ENCODE results near the gene SSU72. TPM values are rescaled to one million over a fixed set of nuclear protein-coding genes. Genes with fewer than 3 reads are reported as not detected.
"Not testable (repeated sequence)": the region's sequence is repeated elsewhere in the genome, so short reads cannot be mapped to it uniquely, and the experiment has no call there.

The SSU72 gene
- total and polyA plus RNA-seq, 8 donors, result 49.2 to 74.3 (median 57.8) TPM

DNA sequence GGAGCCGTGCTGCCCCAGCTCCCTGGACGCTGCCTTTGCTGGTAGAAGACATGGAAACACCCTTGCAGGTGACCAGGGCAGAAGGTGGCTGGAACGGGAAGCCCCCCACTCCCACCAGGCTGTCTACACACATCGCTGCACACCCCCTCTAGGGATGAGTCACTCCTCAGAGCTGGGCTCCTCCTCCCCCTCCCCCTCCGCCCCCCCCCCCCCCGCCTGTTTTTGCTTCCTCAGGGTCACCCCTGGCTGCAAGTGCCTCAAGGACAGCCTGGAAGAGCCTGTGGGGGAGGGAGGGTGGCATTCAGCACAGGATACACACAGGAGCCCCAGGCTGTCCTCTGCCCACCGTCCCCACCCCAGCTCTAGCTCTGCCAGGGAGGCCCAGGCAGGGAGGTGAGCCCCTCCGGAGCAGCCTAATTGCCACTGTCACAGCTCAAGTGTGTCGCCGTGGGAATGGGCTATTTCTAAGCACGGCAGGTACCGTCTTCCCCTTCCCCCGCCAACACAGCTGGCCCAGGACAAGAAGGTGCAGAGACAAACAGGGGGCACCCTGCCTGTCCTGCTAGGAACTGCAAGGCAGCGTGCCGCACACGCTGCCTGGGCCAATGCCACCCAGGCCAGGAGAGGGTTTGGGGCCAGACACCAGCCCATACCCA is 22.7 kb upstream of the SSU72 start:
- DNase-seq (peak in 1 of 6 donors; percentile 59), ATAC-seq (peak; percentile 31 to 69 (median 63)), FAIRE-seq (no peak)
- peaks cover 0 to 6% (median 4%) of the 10 kb centered on the region in 3 donors for H3K4me1 ChIP-seq
- WGBS, 2 donors, result 17 to 23% methylated on average over 13 to 14 of the region's 16 CpGs
- no peaks in the 10 kb centered on the region for H3K27me3 ChIP-seq
- intact Hi-C loops (cut with DNase I), result no loop called here
- no peaks in the 10 kb centered on the region for H3K36me3 ChIP-seq
- TF ChIP-seq CTCF (IDR thresholded peaks at IDR 0.05), result peak in 1 of 4 donors; percentile 23
- H3K9me3 ChIP-seq, result no peaks in the 10 kb centered on the region
- no peak overlapping the region for H3K4me3 ChIP-seq
- no peak overlapping the region for H3K27ac ChIP-seq

DNA sequence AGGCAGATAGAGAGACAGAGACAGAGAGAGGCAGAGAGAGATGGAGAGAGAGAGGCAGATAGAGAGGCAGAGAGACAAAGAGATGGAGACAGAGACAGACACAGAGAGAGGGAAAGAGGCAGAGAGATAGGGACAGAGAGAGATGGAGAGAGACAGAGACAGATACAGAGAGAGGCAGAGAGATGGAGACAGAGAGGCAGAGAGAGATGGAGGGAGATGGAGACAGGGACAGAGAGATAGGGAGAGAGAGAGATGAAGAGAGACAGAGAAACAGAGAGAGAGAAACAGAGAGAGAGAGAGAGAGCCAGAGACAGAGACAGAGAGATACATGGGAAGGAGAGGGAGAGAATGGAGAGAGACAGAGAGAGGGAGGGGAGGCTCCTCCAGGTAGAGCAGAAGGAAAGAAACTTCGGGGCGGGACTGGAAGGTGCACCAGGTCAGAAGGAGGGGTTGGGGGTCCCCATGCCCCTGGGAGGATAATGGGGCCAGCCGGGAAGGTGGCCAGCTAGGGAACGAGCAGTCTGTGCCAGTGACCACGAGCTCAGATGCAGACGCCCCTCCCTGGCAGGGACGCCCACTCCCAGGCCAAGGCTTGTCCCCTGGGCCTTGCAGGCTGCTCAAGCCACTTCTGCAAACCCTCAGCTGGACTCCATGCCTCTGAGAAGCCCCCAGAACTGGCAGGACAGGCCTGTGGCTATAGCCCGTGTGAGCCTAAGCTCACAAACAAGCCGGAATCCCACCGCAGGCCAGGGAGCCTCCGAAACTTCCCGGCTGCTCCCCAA is 22.0 kb upstream of the SSU72 start:
- Histone ChIP-seq H3K27ac (no peak overlapping the region), H3K4me1 (peaks cover 0 to 6% (median 4%) of the 10 kb centered on the region in 3 donors), H3K27me3 (no peaks in the 10 kb centered on the region), H3K9me3 (no peaks in the 10 kb centered on the region), H3K36me3 (no peaks in the 10 kb centered on the region), H3K4me3 (no peak overlapping the region)
- no peak for ATAC-seq
- intact Hi-C loops (cut with DNase I), result no loop called here
- DNase-seq, result no peak
- no peak for TF ChIP-seq CTCF (IDR thresholded peaks at IDR 0.05)
- FAIRE-seq, result no peak
- WGBS, 2 donors, result 52 to 57% methylated on average over 11 to 12 of the region's 12 CpGs

DNA sequence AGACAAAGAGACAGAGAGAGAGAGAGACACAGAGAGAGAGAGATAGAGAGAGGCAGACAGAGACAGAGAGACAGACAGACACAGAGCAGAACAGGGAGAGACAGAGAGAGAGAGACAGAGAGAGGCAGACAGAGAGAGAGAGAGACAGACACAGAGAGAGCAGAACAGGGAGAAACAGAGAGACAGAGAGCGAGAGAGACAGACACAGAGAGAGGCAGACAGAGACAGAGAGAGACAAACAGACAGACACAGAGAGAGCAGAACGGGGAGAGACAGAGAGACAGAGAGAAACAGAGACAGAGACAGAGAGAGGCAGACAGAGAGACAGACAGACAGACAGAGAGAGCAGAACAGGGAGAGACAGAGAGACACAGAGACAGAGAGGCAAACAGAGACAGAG is 20.7 kb upstream of the SSU72 start:
- H3K4me1 ChIP-seq; DNase-seq; H3K9me3 ChIP-seq; ATAC-seq; H3K4me3 ChIP-seq; H3K27me3 ChIP-seq; intact Hi-C loops (cut with DNase I); H3K36me3 ChIP-seq; FAIRE-seq; H3K27ac ChIP-seq: not testable (repeated sequence)
- 71 to 80% methylated on average over 2 of the region's 2 CpGs for WGBS, 2 donors

GRCh38 chr1:1594602-1595260 is 20.1 kb upstream of the SSU72 start:
- Histone ChIP-seq H3K36me3 (no peaks in the 10 kb centered on the region), H3K4me3 (no peak overlapping the region), H3K9me3 (no peaks in the 10 kb centered on the region), H3K27ac (no peak overlapping the region), H3K4me1 (peaks cover 0 to 6% (median 4%) of the 10 kb centered on the region in 3 donors), H3K27me3 (no peaks in the 10 kb centered on the region)
- ATAC-seq, result no peak
- DNase-seq, result no peak
- intact Hi-C loops (cut with DNase I), result no loop called here
- no peak for FAIRE-seq
- 45 to 54% methylated on average over 10 of the region's 10 CpGs for WGBS, 2 donors
- no peak for TF ChIP-seq CTCF (IDR thresholded peaks at IDR 0.05)

DNA sequence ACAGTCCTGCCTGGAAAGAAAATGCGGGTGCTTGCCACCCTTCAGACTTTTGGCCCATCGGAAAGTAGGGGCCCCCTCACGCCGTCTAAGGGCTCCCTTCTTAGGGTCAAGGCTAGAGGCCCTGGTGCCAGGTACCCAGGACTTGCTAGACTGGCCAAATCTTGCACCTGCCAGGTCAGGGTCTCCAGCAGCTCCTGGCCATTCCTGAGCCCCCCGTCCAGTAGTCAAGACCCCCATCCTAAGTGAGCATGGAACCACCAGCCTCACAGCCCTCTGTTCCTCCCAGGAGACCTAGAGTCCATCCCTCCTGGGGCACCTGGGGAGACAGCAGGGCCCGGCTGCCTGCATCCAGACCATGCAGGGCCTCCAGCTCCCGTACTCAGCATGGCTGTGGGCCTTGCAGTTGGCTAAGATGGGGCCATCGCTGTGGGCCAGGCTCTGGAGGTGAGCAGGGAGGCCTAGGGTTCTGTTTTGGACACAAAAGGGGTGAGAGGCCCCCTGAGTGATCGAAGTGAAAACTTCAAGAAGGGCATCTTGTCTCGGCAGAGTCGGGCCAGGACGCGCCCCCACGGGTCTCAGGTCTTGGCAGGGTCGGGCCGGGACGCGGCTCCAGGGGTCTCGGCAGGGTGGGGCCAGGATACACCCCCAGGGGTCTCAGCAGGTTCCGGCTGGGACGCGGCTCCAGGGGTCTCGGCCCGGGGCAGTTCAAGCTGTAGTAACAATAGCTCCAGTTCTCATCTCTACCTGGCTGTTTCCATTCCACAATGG is 19.4 kb upstream of the SSU72 start:
- intact Hi-C loops (cut with DNase I), result no loop called here
- no peak overlapping the region for H3K27ac ChIP-seq
- FAIRE-seq (no peak), DNase-seq (no peak), ATAC-seq (no peak)
- no peaks in the 10 kb centered on the region for H3K27me3 ChIP-seq
- 64 to 73% methylated on average over 23 to 24 of the region's 24 CpGs for WGBS, 2 donors
- H3K4me1 ChIP-seq, result peaks cover 0 to 6% (median 4%) of the 10 kb centered on the region in 3 donors
- H3K9me3 ChIP-seq, result no peaks in the 10 kb centered on the region
- TF ChIP-seq CTCF (IDR thresholded peaks at IDR 0.05), result no peak
- H3K36me3 ChIP-seq, result no peaks in the 10 kb centered on the region
- no peak overlapping the region for H3K4me3 ChIP-seq

Data from pancreas (tissue), 10 donors.